PC-3 (cell line): ENCODE data around the gene TADA2A.

Source experiments
- CTCF ChIP-seq: fragments of 300-600 bp; sonication (generic); conservative IDR thresholded peaks from 2 replicates; pipeline ENCODE4 v1.5.1; 2017; ENCODE audit warnings: antibody characterized with exemption, low read depth, mild to moderate bottlenecking, low read length
- EZH2 ChIP-seq: fragments of 300-600 bp; sonication (generic); IDR thresholded peaks from one replicate; pipeline ENCODE4 v1.6.1; 2017; ENCODE audit warnings: antibody characterized with exemption, mild to moderate bottlenecking, low read length; ENCODE audit not compliant: unreplicated experiment
- EZH2phosphoT487 ChIP-seq: fragments of 300-600 bp; sonication (generic); IDR thresholded peaks from 2 replicates; pipeline ENCODE4 v1.6.1; 2018; ENCODE audit warnings: mild to moderate bottlenecking, antibody characterized with exemption, low read length, borderline replicate concordance

GRCh38 chr17:37368577-37368976 lies 38.1 kb upstream of the TADA2A start:
- TF ChIP-seq CTCF, result no peak
- no peak for TF ChIP-seq EZH2
- no peak for TF ChIP-seq EZH2phosphoT487
